ENCODE data around the gene TPD52L1. TPM values are rescaled to one million over a fixed set of nuclear protein-coding genes. Genes with fewer than 3 reads are reported as not detected.

Gene TPD52L1
- total RNA-seq, 2 experiments from 2014 or later, result 0.52 to 1.1 TPM

DNA sequence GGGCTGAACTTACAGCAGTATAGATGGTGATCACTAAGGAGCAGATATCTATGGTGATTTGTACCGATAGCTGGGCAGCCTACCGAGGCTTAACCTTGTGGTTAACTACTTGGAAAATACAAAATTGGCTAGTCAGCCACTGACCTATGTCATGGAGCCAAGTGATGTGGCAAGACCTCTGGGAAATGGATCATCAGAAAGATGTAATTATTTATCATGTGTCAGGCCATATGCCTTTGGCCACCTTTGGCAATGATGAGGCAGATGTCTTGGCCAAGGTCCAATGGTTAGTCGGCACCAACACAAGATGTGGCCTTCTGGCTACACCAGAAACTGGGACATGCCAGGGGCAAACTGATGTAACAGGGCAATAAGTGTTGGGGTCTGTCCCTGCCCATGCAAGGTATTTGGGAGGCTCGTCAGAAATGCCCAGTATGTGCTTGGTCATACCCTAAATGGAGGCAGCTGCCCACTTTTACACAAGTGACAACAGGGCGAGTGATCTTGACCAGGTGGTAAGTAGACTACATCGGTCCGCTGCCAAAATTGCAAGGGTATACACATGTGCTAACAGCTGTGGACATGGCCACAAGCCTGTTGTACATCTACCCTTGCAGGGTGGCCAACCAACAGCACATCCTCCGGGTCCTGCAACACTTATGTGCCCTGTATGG lies 118.0 kb downstream of the TPD52L1 start:
- Mint-ChIP-seq H3K27me3 (no peaks in the 10 kb centered on the region), H3K4me1 (ENCODE audit: low read depth) (peaks cover 3% of the 10 kb centered on the region), H3K27ac (no peak overlapping the region), H3K36me3 (ENCODE audit: low read depth) (peaks cover 54% of the 10 kb centered on the region), H3K4me3 (no peak overlapping the region), H3K9me3 (no peaks in the 10 kb centered on the region)
- TF ChIP-seq, protein P1, sequence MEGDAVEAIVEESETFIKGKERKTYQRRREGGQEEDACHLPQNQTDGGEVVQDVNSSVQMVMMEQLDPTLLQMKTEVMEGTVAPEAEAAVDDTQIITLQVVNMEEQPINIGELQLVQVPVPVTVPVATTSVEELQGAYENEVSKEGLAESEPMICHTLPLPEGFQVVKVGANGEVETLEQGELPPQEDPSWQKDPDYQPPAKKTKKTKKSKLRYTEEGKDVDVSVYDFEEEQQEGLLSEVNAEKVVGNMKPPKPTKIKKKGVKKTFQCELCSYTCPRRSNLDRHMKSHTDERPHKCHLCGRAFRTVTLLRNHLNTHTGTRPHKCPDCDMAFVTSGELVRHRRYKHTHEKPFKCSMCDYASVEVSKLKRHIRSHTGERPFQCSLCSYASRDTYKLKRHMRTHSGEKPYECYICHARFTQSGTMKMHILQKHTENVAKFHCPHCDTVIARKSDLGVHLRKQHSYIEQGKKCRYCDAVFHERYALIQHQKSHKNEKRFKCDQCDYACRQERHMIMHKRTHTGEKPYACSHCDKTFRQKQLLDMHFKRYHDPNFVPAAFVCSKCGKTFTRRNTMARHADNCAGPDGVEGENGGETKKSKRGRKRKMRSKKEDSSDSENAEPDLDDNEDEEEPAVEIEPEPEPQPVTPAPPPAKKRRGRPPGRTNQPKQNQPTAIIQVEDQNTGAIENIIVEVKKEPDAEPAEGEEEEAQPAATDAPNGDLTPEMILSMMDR (IDR thresholded peaks at IDR 0.05), result no peak
- ChIA-PET CTCF (no interaction called here), POLR2A (no interaction called here)
- no peak for DNase-seq
- intact Hi-C loops (cut with micrococcal nuclease), result no loop called here
- no peak for ATAC-seq

DNA sequence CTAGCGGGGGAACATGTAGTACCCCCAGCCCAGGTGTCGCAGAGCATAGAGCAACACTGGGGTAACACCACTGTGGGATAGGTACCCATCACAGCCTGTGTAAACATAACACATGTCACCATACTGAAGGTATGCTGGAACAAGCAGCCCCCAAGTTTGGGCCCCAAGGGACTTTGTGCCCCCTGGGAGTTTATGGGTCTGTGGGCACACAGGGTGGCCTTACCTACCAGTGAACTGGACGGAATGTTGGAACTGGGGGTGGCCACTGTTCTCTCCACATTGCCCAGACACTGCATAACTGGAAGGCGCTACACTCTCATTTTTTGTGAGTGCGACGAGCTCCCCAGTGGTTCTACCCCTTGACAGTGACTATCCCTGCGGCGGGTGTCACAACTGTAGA lies 119.7 kb downstream of the TPD52L1 start:
- no peak overlapping the region for H3K27ac Mint-ChIP-seq
- ChIA-PET CTCF (no interaction called here), POLR2A (interaction anchor here (1.4 kb wide), 1 partner anchor 9 kb away, joined by 3 read pairs; no protein-coding TSS in a partner anchor)
- no peaks in the 10 kb centered on the region for H3K27me3 Mint-ChIP-seq
- intact Hi-C loops (cut with micrococcal nuclease), result no loop called here
- H3K9me3 Mint-ChIP-seq, result no peaks in the 10 kb centered on the region
- no peak for ATAC-seq
- TF ChIP-seq, protein P1 (IDR thresholded peaks at IDR 0.05), result no peak
- DNase-seq, result no peak
- H3K36me3 Mint-ChIP-seq (ENCODE audit: low read depth), result peaks cover 65% of the 10 kb centered on the region
- peaks cover 3% of the 10 kb centered on the region for H3K4me1 Mint-ChIP-seq (ENCODE audit: low read depth)
- no peak overlapping the region for H3K4me3 Mint-ChIP-seq

DNA sequence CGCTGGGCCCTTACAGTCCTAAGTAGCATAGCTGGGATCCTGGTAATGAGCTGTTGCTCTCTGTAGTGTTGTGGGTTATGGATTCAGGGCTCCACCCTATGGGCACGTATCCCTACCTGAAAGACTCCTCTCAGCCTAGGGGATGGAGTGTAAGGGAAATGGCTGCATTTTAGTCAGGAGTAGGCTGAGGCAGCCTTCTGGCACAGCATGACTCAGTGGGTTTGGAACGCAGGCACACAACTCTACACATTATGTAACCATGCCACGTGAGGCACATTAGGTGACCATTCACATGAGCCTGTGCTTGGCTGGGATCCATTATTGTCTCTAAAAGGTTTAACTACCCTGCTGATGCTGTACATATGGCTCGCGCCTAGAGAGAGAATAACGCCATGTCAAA lies 120.4 kb downstream of the TPD52L1 start:
- Mint-ChIP-seq H3K4me3 (no peak overlapping the region), H3K4me1 (ENCODE audit: low read depth) (peaks cover 9% of the 10 kb centered on the region), H3K9me3 (no peaks in the 10 kb centered on the region), H3K27ac (no peak overlapping the region), H3K27me3 (no peaks in the 10 kb centered on the region), H3K36me3 (ENCODE audit: low read depth) (peaks cover 71% of the 10 kb centered on the region)
- ChIA-PET POLR2A (interaction anchor here (1.4 kb wide), 1 partner anchor 10 kb away, joined by 3 read pairs; no protein-coding TSS in a partner anchor), CTCF (no interaction called here)
- intact Hi-C loops (cut with micrococcal nuclease), result no loop called here
- ATAC-seq (no peak), DNase-seq (no peak)
- TF ChIP-seq, protein P1 (IDR thresholded peaks at IDR 0.05), result no peak

DNA sequence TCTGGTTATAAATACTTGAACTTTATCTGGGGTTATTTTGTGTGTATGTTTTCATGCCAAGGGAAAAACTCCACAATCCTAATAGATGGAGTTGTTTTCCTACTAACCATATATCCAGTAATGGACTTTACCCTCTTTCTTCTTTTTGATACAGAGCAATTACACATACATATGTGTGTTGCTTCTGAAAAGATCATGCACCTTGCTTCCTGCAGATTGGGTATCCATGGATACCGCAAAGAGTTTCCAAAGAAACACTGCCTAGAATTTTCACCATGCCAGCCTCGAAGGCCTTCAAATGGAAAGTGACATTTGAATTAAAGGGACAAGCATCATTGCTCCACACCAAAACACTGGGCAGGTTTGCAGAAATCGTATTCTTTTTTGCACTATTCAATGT lies 121.4 kb downstream of the TPD52L1 start:
- DNase-seq (no peak), ATAC-seq (no peak)
- no peaks in the 10 kb centered on the region for H3K9me3 Mint-ChIP-seq
- TF ChIP-seq, protein P1 (IDR thresholded peaks at IDR 0.05), result no peak
- CTCF ChIA-PET, result no interaction called here
- no peak overlapping the region for H3K27ac Mint-ChIP-seq
- H3K4me1 Mint-ChIP-seq (ENCODE audit: low read depth), result peaks cover 16% of the 10 kb centered on the region
- intact Hi-C loops (cut with micrococcal nuclease), result no loop called here
- peaks cover 78% of the 10 kb centered on the region for H3K36me3 Mint-ChIP-seq (ENCODE audit: low read depth)
- H3K4me3 Mint-ChIP-seq, result no peak overlapping the region
- POLR2A ChIA-PET, result no interaction called here
- no peaks in the 10 kb centered on the region for H3K27me3 Mint-ChIP-seq

DNA sequence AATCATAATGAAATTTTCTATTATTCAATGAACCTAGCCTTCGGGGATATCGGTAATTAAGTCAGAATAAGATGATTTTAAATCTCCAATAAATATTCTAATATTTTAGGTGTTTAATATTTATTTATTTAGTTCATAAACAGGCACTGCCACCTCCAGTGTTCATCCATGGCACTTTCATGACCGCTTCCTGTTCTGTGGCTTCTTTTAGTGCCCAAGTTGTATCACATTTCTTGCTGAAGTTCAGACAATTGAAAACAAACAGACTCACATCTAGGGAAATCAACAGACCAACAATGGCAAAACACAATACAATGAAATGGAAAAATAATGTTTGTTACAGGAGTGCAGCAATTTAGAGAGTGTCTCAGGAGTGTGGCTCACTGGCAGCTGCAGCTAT lies 122.2 kb downstream of the TPD52L1 start:
- H3K36me3 Mint-ChIP-seq (ENCODE audit: low read depth), result peaks cover 84% of the 10 kb centered on the region
- H3K27me3 Mint-ChIP-seq, result no peaks in the 10 kb centered on the region
- ChIA-PET POLR2A (no interaction called here), CTCF (no interaction called here)
- H3K9me3 Mint-ChIP-seq, result no peaks in the 10 kb centered on the region
- no peak for ATAC-seq
- H3K27ac Mint-ChIP-seq, result no peak overlapping the region
- intact Hi-C loops (cut with micrococcal nuclease), result no loop called here
- TF ChIP-seq, protein P1 (IDR thresholded peaks at IDR 0.05), result no peak
- peaks cover 21% of the 10 kb centered on the region for H3K4me1 Mint-ChIP-seq (ENCODE audit: low read depth)
- no peak overlapping the region for H3K4me3 Mint-ChIP-seq
- no peak for DNase-seq

Data from activated CD8-positive, alpha-beta T cell treated with anti-CD3 and anti-CD28 coated beads for 36 hours (primary cell).